DOHH2 (cell line): Measurements from ENCODE around the gene ACOX3.

Experiments used
- H3F3A ChIP-seq: fragments of 200-600 bp; sonication (generic), shearing (Covaris generic); 2 replicates; pipeline ENCODE4 v1.6.0; 2016; ENCODE audit warnings: antibody characterized with exemption, mild to moderate bottlenecking; ENCODE audit not compliant: control insufficient read depth, insufficient read depth
- H3K27ac ChIP-seq: fragments of 200-600 bp; sonication (generic); 2 replicates; pipeline ENCODE4 v1.5.1; 2014; ENCODE audit warnings: low read depth, mild to moderate bottlenecking, low read length, moderate library complexity
- H3K27me3 ChIP-seq: fragments of 200-600 bp; sonication (generic); 2 replicates; pipeline ENCODE4 v1.6.1; 2014; ENCODE audit warnings: mild to moderate bottlenecking, low read length, mixed read lengths; ENCODE audit not compliant: control insufficient read depth
- H3K36me3 ChIP-seq: fragments of 200-600 bp; sonication (generic); 2 replicates; pipeline ENCODE4 v1.6.1; 2014; ENCODE audit warnings: mild to moderate bottlenecking, low read length, moderate library complexity, mixed read lengths; ENCODE audit not compliant: control insufficient read depth
- H3K4me1 ChIP-seq: fragments of 200-600 bp; sonication (generic); 2 replicates; pipeline ENCODE4 v1.6.1; 2014; ENCODE audit warnings: mild to moderate bottlenecking, low read length, mixed read lengths; ENCODE audit not compliant: control insufficient read depth
- H3K4me2 ChIP-seq: fragments of 200-600 bp; sonication (generic); 2 replicates; pipeline ENCODE4 v1.6.0; 2014; ENCODE audit warnings: mild to moderate bottlenecking, low read length, moderate library complexity
- H3K4me3 ChIP-seq: fragments of 200-600 bp; sonication (generic); 2 replicates; pipeline ENCODE4 v1.5.1; 2014; ENCODE audit warnings: mild to moderate bottlenecking, low read length, mixed read lengths
- H3K79me2 ChIP-seq: fragments of 200-600 bp; sonication (generic); 2 replicates; pipeline ENCODE4 v1.6.1; 2014; ENCODE audit warnings: mild to moderate bottlenecking, low read length, mixed read lengths; ENCODE audit not compliant: control insufficient read depth
- H3K9me2 ChIP-seq: fragments of 200-600 bp; sonication (generic); replicated peaks from 2 replicates; pipeline ENCODE4 v1.6.1; 2014; ENCODE audit warnings: mild to moderate bottlenecking, low read length, mixed read lengths; ENCODE audit not compliant: control insufficient read depth
- H3K9me3 ChIP-seq: fragments of 200-600 bp; sonication (generic); 2 replicates; pipeline ENCODE4 v1.6.1; 2014; ENCODE audit warnings: antibody characterized with exemption, low read length, mixed read lengths; ENCODE audit not compliant: control insufficient read depth, insufficient read depth
- H4K20me1 ChIP-seq: fragments of 200-600 bp; sonication (generic); 2 replicates; pipeline ENCODE4 v1.6.0; 2014; ENCODE audit warnings: low read depth, mild to moderate bottlenecking, antibody characterized with exemption, low read length, moderate library complexity; ENCODE audit not compliant: control insufficient read depth, insufficient read depth
- CTCF ChIP-seq: fragments of 200-600 bp; sonication (generic); IDR thresholded peaks from one replicate; pipeline ENCODE4 v1.5.1; 2014; ENCODE audit warnings: antibody characterized with exemption, mild to moderate bottlenecking, low read depth, low read length; ENCODE audit not compliant: poor library complexity, severe bottlenecking
- EZH2phosphoT487 ChIP-seq: fragments of 200-600 bp; sonication (generic); IDR thresholded peaks from 2 replicates; pipeline ENCODE4 v1.6.1; 2017; ENCODE audit warnings: borderline replicate concordance, mild to moderate bottlenecking, antibody characterized with exemption, low read length, moderate library complexity, mixed read lengths

Gene ACOX3

GRCh38 chr4:8428288-8429097, 12.0 kb downstream of the ACOX3 start:
- Histone ChIP-seq H3F3A (peaks cover 3% of the 10 kb centered on the region; the same call in 1 of the 2 replicates), H3K27ac (0 out of 2 replicates have a peak overlapping the region, but pooled peaks have one; percentile 18), H3K9me2 (no peaks in the 10 kb centered on the region), H3K79me2 (peaks cover 12% of the 10 kb centered on the region), H3K4me3 (peak overlapping the region; percentile 92), H4K20me1 (no peaks in the 10 kb centered on the region), H3K27me3 (no peaks in the 10 kb centered on the region), H3K9me3 (no peaks in the 10 kb centered on the region), H3K4me2 (peak overlapping the region; percentile 99), H3K4me1 (peaks cover 11% of the 10 kb centered on the region), H3K36me3 (no peaks in the 10 kb centered on the region)
- TF ChIP-seq CTCF = peak; percentile 69
- TF ChIP-seq EZH2phosphoT487 = no peak

- Histone ChIP-seq H3K36me3 (no peaks in the 10 kb centered on the region), H4K20me1 (no peaks in the 10 kb centered on the region), H3K4me1 (peaks cover 11% of the 10 kb centered on the region), H3K9me3 (no peaks in the 10 kb centered on the region), H3K4me2 (peak overlapping the region; percentile 99), H3K79me2 (peaks cover 9% of the 10 kb centered on the region), H3K4me3 (peak overlapping the region; percentile 92), H3K9me2 (no peaks in the 10 kb centered on the region), H3F3A (peaks cover 3% of the 10 kb centered on the region; the same call in 1 of the 2 replicates), H3K27me3 (no peaks in the 10 kb centered on the region), H3K27ac (no peak overlapping the region)
- TF ChIP-seq CTCF (no peak), EZH2phosphoT487 (no peak)
Measured at GRCh38 chr4:8427761-8428287, 12.7 kb downstream of the ACOX3 start.

- Histone ChIP-seq H3K4me2 (peak overlapping the region; percentile 99), H3K9me2 (no peaks in the 10 kb centered on the region), H3K79me2 (peaks cover 9% of the 10 kb centered on the region), H3K4me1 (peaks cover 11% of the 10 kb centered on the region), H4K20me1 (no peaks in the 10 kb centered on the region), H3K27ac (no peak overlapping the region), H3K27me3 (no peaks in the 10 kb centered on the region), H3K9me3 (no peaks in the 10 kb centered on the region), H3F3A (peaks cover 3% of the 10 kb centered on the region; the same call in 1 of the 2 replicates), H3K4me3 (peak overlapping the region; percentile 92), H3K36me3 (no peaks in the 10 kb centered on the region)
- TF ChIP-seq EZH2phosphoT487 (no peak), CTCF (no peak)
Measured at GRCh38 chr4:8427262-8427661, 13.3 kb downstream of the ACOX3 start.
